Measurements from ENCODE around the gene GAPDH. TPM values are rescaled to one million over a fixed set of nuclear protein-coding genes. Genes with fewer than 3 reads are reported as not detected.

Gene GAPDH
- total RNA-seq, 6 experiments from 2014 or later, result 6,263 to 7,539 (median 6,900) TPM

DNA sequence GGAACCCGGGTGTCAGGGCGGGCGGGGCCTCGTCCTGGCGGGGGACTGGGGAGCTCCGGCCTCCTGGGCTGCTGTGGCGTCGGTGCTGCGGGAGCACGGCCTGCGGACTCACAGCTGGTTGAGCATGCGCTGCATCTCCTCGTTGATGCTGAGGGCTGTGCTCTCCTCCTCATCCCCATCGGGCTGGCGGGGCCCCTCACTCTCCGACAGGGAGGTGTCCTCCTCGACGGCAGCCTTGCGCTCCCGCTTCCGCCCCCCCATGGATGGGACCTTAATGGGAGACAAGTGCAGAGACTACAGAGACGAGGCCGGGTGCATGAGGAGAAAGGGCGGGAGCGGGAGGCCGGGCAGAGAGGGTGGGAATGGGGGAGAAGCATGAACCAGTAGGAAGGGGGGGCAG is 14.2 kb downstream of the GAPDH start:
- TF ChIP-seq, protein P1, sequence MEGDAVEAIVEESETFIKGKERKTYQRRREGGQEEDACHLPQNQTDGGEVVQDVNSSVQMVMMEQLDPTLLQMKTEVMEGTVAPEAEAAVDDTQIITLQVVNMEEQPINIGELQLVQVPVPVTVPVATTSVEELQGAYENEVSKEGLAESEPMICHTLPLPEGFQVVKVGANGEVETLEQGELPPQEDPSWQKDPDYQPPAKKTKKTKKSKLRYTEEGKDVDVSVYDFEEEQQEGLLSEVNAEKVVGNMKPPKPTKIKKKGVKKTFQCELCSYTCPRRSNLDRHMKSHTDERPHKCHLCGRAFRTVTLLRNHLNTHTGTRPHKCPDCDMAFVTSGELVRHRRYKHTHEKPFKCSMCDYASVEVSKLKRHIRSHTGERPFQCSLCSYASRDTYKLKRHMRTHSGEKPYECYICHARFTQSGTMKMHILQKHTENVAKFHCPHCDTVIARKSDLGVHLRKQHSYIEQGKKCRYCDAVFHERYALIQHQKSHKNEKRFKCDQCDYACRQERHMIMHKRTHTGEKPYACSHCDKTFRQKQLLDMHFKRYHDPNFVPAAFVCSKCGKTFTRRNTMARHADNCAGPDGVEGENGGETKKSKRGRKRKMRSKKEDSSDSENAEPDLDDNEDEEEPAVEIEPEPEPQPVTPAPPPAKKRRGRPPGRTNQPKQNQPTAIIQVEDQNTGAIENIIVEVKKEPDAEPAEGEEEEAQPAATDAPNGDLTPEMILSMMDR (IDR thresholded peaks at IDR 0.05), result no peak
- peaks cover 71% of the 10 kb centered on the region for H3K4me1 Mint-ChIP-seq (ENCODE audit: low read depth)
- H3K27me3 Mint-ChIP-seq (ENCODE audit: insufficient read depth), result peaks cover 2% of the 10 kb centered on the region; the same call in 1 of the 2 replicates
- peak overlapping the region; percentile 83 for H3K4me3 Mint-ChIP-seq
- H3K27ac Mint-ChIP-seq, result peak overlapping the region; percentile 93
- no peaks in the 10 kb centered on the region for H3K9me3 Mint-ChIP-seq
- H3K36me3 Mint-ChIP-seq (ENCODE audit: low read depth), result peaks cover 36% of the 10 kb centered on the region
- DNase-seq, result no peak

DNA sequence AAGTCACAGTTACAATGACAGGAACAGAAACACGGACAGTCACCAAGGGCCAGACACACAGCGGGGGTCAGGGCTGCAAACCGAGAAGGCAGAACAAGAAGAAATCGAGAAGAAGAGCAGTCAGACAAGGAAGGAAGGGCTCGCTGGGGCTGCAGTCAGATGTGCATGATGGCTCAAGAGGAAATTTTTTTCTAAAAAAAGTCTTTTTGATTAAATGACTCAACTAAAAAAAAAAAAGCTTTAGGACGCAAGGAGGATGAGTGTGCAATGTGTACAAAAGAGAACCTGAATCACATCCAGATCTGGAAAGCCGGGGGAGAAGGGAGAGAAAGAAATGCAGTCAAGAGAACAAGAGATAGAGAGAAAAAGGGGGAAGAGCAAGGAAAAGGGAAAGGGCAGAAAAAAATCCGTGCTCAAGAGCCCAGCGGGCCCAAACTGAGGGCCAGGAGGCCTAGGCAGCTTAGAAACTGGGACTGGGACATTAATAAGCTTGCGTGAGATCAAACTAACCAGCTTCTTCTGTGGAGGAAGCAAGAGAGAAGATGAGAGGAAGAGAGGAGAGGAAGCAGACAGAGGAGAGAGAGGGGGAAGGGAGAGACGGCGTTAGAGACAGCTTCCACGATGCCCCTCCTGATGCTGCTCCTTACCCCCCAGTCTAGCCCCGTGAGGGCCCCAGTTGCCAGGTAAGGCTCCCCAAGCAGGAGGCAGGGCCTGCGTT is 14.8 kb downstream of the GAPDH start:
- Mint-ChIP-seq H3K4me3 (peak overlapping the region; percentile 73), H3K27ac (peak overlapping the region; percentile 93), H3K4me1 (ENCODE audit: low read depth) (peaks cover 77% of the 10 kb centered on the region), H3K9me3 (no peaks in the 10 kb centered on the region), H3K36me3 (ENCODE audit: low read depth) (peaks cover 36% of the 10 kb centered on the region), H3K27me3 (ENCODE audit: insufficient read depth) (peaks cover 2% of the 10 kb centered on the region; the same call in 1 of the 2 replicates)
- TF ChIP-seq, protein P1 (IDR thresholded peaks at IDR 0.05), result no peak
- peak; percentile 77 for DNase-seq

GRCh38 chr12:6549684-6550151 is 15.4 kb downstream of the GAPDH start:
- Mint-ChIP-seq H3K4me1 (ENCODE audit: low read depth) (peaks cover 83% of the 10 kb centered on the region), H3K36me3 (ENCODE audit: low read depth) (peaks cover 42% of the 10 kb centered on the region), H3K27ac (peak overlapping the region; percentile 93), H3K9me3 (no peaks in the 10 kb centered on the region), H3K27me3 (ENCODE audit: insufficient read depth) (peaks cover 2% of the 10 kb centered on the region; the same call in 1 of the 2 replicates), H3K4me3 (no peak overlapping the region; the same call in 1 of the 2 replicates)
- no peak for DNase-seq
- TF ChIP-seq, protein P1 (IDR thresholded peaks at IDR 0.05), result no peak

DNA sequence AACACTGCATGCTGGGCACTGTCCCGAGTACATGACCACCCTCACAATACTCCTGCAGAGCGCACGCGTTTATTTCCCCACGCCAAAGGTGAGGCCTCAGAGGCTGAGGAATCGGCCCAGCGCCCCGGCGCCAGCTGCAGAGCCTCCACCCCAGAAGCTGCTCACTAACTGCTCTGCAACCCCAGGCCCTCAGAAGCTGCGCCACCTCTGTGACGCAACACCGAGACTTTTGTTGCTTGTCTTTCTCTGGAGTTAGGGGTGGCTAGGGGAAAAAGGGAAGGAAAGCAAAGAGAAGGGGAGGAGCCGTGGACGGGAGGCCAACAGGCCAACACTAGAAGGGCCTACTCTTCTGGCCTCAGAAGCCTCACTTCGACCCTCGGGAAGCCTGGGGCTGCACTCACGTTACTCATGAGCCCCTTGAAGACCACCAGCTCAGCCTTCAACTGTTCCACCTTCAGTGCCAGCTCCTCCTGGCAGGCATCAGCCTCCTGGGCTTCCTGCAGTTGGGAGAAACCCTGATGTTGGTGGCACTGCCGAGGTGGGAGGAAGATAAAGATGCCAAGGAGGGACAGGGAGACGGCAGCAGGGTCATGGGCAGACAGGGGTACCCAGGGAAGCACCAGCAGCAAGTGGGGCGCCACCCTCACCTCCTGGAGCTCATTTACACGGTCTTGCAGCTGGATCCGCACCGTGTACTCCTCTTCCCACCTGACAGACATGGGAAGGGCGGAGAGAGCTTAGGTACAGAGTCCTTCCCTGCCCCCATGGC is 16.2 kb downstream of the GAPDH start:
- TF ChIP-seq, protein P1 (IDR thresholded peaks at IDR 0.05), result no peak
- no peak overlapping the region for H3K4me3 Mint-ChIP-seq
- no peak for DNase-seq
- H3K36me3 Mint-ChIP-seq (ENCODE audit: low read depth), result peaks cover 44% of the 10 kb centered on the region
- peaks cover 3% of the 10 kb centered on the region for H3K27me3 Mint-ChIP-seq (ENCODE audit: insufficient read depth)
- H3K27ac Mint-ChIP-seq, result peak overlapping the region; percentile 93
- no peaks in the 10 kb centered on the region for H3K9me3 Mint-ChIP-seq
- peaks cover 88% of the 10 kb centered on the region for H3K4me1 Mint-ChIP-seq (ENCODE audit: low read depth)

GRCh38 chr12:6551063-6551461 is 16.7 kb downstream of the GAPDH start:
- H3K36me3 Mint-ChIP-seq (ENCODE audit: low read depth), result peaks cover 38% of the 10 kb centered on the region
- DNase-seq, result no peak
- no peaks in the 10 kb centered on the region for H3K9me3 Mint-ChIP-seq
- peak overlapping the region; percentile 98 for H3K4me3 Mint-ChIP-seq
- H3K4me1 Mint-ChIP-seq (ENCODE audit: low read depth), result peaks cover 82% of the 10 kb centered on the region
- H3K27me3 Mint-ChIP-seq (ENCODE audit: insufficient read depth), result peaks cover 3% of the 10 kb centered on the region
- TF ChIP-seq, protein P1 (IDR thresholded peaks at IDR 0.05), result no peak
- H3K27ac Mint-ChIP-seq, result peak overlapping the region; percentile 93
